ENCODE results near the gene CPHXL. TPM values are rescaled to one million over a fixed set of nuclear protein-coding genes. Genes with fewer than 3 reads are reported as not detected.

Gene CPHXL
- total and polyA plus RNA-seq, 9 of the 15 experiments (the other 6 are each of a cell fraction or from before 2014, with no cell fraction given): not detected

- TF ChIP-seq, protein P1, sequence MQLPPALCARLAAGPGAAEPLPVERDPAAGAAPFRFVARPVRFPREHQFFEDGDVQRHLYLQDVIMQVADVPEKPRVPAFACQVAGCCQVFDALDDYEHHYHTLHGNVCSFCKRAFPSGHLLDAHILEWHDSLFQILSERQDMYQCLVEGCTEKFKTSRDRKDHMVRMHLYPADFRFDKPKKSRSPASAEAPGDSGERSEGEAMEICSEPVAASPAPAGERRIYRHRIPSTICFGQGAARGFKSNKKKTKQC (CRISPR knock-in tag; IDR thresholded peaks at IDR 0.05): no peak
Observed at GRCh38 chr16:75703306-75703705, 23.0 kb downstream of the CPHXL start (continued).

GRCh38 chr16:75702242-75702641, 24.0 kb downstream of the CPHXL start:
- no peaks in the 10 kb centered on the region for H3K79me2 ChIP-seq (ENCODE audit: control insufficient read depth, insufficient read depth, low read length)
- WGBS (ENCODE audit: insufficient coverage, low coverage, missing lambda C conversion rate): 0% methylated on average over 2 of the region's 2 CpGs
- in situ Hi-C loops (cut with MboI) (no loop called here), intact Hi-C loops (cut with micrococcal nuclease) (no loop called here)
- peak; percentile 99 for ATAC-seq
- no peaks in the 10 kb centered on the region for H3K36me3 ChIP-seq (ENCODE audit: control insufficient read depth, insufficient read depth, low read length)
- no peak overlapping the region for H3K4me3 ChIP-seq
- peak; percentile 35 to 83 (median 60) for DNase-seq (ENCODE audit: extremely low read depth in 1 of 4, low spot score in 3 of 4)
- ChIA-PET CTCF (ENCODE audit: low intra/inter-chr PET ratio) (no interaction called here), POLR2A (no interaction called here)
- H3K9me3 ChIP-seq (replicated peaks; ENCODE audit: control insufficient read depth, insufficient read depth, low read depth, low read length): no peaks in the 10 kb centered on the region
- no peaks in the 10 kb centered on the region for H4K20me1 ChIP-seq (replicated peaks; ENCODE audit: control insufficient read depth, insufficient read depth, low read length)
- no peak overlapping the region; the same call in 1 of the 2 replicates for H3K4me2 ChIP-seq (ENCODE audit: insufficient read depth, low read length)
- H3K27ac ChIP-seq (ENCODE audit: extremely low read depth, low read depth, low read length): no peak overlapping the region
- BruUV-seq (replicated peaks): no TSS peak
- H3K9ac ChIP-seq (ENCODE audit: insufficient read depth in 1 of 2, low read depth in 2 of 2, low read length in 2 of 2): no peak overlapping the region
- peaks cover 3 to 7% of the 10 kb centered on the region in 2 experiments; a peak in 3 of 5 replicates for H3K4me1 ChIP-seq (replicated peaks in 1 of 2; ENCODE audit: control insufficient read depth in 2 of 2, insufficient read depth in 2 of 2, low read length in 2 of 2)
- FAIRE-seq: peak; percentile 89
- H3K9me1 ChIP-seq (ENCODE audit: control insufficient read depth, insufficient read depth, low read length): no peaks in the 10 kb centered on the region
- no peak overlapping the region for H2AFZ ChIP-seq (ENCODE audit: low read depth, low read length)
- peaks cover 1 to 3% of the 10 kb centered on the region in 2 experiments; a peak in 3 of 5 replicates for H3K27me3 ChIP-seq (ENCODE audit: control insufficient read depth in 2 of 2, insufficient read depth in 2 of 2, low read length in 2 of 2)
- TF ChIP-seq ZBTB40 (IDR thresholded peaks at IDR 0.05): no peak
- no peak for TF ChIP-seq ZBTB40 (CRISPR knock-in tag; IDR thresholded peaks at IDR 0.05)
- TF ChIP-seq HNRNPL (IDR thresholded peaks at IDR 0.05; ENCODE audit: low read depth, low read length): no peak
- TF ChIP-seq RBFOX2 (IDR thresholded peaks at IDR 0.05; ENCODE audit: low read depth, low read length): no peak
- TF ChIP-seq LEF1 (IDR thresholded peaks at IDR 0.05): peak; percentile 50
- no peak for TF ChIP-seq FOXP4 (CRISPR knock-in tag; IDR thresholded peaks at IDR 0.05; ENCODE audit: borderline replicate concordance)
- no peak for TF ChIP-seq GTF2E2 (tag; IDR thresholded peaks at IDR 0.05)
- TF ChIP-seq POU5F1 (IDR thresholded peaks at IDR 0.05; ENCODE audit: borderline replicate concordance, low read depth, low read length, partially characterized antibody): no peak
- TF ChIP-seq PML (IDR thresholded peaks at IDR 0.05; ENCODE audit: low read length): peak; percentile 46; the same call in 1 of the 2 replicates

Data from K562 (cell line).